ENCODE measurements around the gene CIT. TPM values are rescaled to one million over a fixed set of nuclear protein-coding genes. Genes with fewer than 3 reads are reported as not detected.

CIT gene
- total RNA-seq, 2 donors from 2014 or later = 64.2 to 88.1 TPM

- Mint-ChIP-seq H3K4me1 (no peaks in the 10 kb centered on the region), H3K27ac (no peak overlapping the region), H3K9me3 (peaks cover 2% of the 10 kb centered on the region), H3K36me3 (ENCODE audit: low read depth) (peaks cover 9% of the 10 kb centered on the region), H3K27me3 (no peaks in the 10 kb centered on the region), H3K4me3 (no peak overlapping the region)
- no peak for ATAC-seq (replicated peaks)
These were observed 118.9 kb downstream of the CIT start for GRCh38 chr12:119758234-119758633.

DNA sequence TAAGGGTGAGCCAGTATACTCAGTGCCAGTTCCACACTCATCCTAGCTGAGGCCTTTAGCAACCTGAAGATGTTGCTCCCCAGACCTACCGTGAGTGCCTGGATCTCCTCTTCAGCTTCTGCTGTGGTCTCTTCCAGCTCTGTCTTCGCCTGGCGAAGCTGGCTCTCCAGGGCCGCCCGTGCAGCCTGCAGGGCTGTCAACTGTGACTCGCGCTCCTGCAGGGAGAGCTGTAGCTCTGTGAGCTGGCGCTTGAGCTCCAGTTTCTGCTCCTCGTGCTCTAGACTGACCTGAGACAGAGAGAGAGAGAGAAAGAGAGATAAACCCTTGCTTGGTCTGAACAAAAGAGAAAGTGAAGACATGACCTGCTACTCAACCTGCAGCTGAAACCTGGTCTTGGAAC lies 125.2 kb downstream of the CIT start:
- ATAC-seq (replicated peaks) = no peak
- Mint-ChIP-seq H3K4me3 (no peak overlapping the region), H3K36me3 (ENCODE audit: low read depth) (no peaks in the 10 kb centered on the region), H3K4me1 (no peaks in the 10 kb centered on the region), H3K9me3 (no peaks in the 10 kb centered on the region), H3K27ac (no peak overlapping the region), H3K27me3 (no peaks in the 10 kb centered on the region)

- peaks cover 7% of the 10 kb centered on the region for H3K9me3 Mint-ChIP-seq
- H3K27ac Mint-ChIP-seq = no peak overlapping the region
- no peaks in the 10 kb centered on the region for H3K27me3 Mint-ChIP-seq
- H3K4me1 Mint-ChIP-seq = no peaks in the 10 kb centered on the region
- peaks cover 5% of the 10 kb centered on the region for H3K36me3 Mint-ChIP-seq (ENCODE audit: low read depth)
- no peak overlapping the region for H3K4me3 Mint-ChIP-seq
- ATAC-seq (replicated peaks) = no peak
These were observed 127.5 kb downstream of the CIT start for GRCh38 chr12:119749666-119750065.

DNA sequence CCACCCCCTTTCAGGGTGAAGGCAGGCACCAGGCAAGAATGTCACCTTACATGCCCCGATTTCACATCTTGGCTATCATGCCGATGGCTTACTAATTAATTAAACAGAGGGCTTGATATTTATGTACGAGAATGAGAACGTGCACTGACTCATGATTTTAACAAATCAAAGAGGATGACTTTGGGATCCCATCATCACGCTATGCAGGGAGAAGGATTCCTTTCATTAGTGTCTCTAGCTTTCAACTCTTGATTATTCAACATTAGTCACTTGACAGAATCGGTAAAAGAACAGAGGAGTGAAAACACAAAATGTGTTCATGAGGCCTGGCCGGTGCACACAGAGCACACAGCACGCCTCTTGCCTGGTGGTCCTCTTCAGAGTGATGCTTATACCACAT lies 128.6 kb downstream of the CIT start:
- no peaks in the 10 kb centered on the region for H3K4me1 Mint-ChIP-seq
- ATAC-seq (replicated peaks) = no peak
- peaks cover 16% of the 10 kb centered on the region for H3K9me3 Mint-ChIP-seq
- no peak overlapping the region for H3K4me3 Mint-ChIP-seq
- no peaks in the 10 kb centered on the region for H3K27me3 Mint-ChIP-seq
- peaks cover 16% of the 10 kb centered on the region for H3K36me3 Mint-ChIP-seq (ENCODE audit: low read depth)
- H3K27ac Mint-ChIP-seq = no peak overlapping the region

GRCh38 chr12:119746169-119746568 lies 131.0 kb downstream of the CIT start:
- peaks cover 22% of the 10 kb centered on the region for H3K9me3 Mint-ChIP-seq
- no peak for ATAC-seq (replicated peaks)
- H3K36me3 Mint-ChIP-seq (ENCODE audit: low read depth) = peaks cover 24% of the 10 kb centered on the region
- no peaks in the 10 kb centered on the region for H3K4me1 Mint-ChIP-seq
- no peak overlapping the region for H3K4me3 Mint-ChIP-seq
- no peak overlapping the region for H3K27ac Mint-ChIP-seq
- no peaks in the 10 kb centered on the region for H3K27me3 Mint-ChIP-seq

DNA sequence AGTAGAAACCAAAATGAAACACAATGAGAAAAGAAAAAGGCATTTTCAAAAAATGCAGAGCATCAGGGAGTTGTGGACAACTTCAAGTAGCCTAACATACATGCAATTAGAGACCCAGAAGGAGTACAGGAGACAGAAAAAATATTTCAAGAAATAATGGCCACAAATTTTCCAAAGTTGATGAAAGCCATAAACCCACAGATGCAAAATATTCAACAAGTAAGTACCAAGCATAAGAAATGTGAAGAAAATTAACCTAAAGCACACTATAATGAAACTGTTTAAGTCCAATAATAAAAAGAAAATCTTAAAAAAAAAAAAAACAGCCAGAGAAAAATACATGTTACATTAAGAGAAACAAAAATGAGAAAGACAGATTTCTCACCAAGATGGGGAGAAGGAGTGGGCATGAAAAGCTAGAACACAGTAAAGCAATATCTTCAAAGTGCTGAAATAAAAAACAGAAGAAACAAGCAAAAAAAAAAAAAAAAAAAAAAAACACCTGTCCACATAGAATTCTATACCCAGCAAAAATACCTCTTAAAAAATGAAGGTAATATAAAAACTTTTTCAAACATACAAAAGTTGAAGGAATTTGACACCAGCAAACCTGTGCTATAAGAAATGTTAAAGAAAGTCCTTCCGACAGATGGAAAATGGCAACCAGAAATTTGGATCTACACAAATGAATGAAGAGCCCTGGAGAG lies 132.1 kb downstream of the CIT start:
- Mint-ChIP-seq H3K4me1 (no peaks in the 10 kb centered on the region), H3K4me3 (no peak overlapping the region), H3K36me3 (ENCODE audit: low read depth) (peaks cover 24% of the 10 kb centered on the region)

DNA sequence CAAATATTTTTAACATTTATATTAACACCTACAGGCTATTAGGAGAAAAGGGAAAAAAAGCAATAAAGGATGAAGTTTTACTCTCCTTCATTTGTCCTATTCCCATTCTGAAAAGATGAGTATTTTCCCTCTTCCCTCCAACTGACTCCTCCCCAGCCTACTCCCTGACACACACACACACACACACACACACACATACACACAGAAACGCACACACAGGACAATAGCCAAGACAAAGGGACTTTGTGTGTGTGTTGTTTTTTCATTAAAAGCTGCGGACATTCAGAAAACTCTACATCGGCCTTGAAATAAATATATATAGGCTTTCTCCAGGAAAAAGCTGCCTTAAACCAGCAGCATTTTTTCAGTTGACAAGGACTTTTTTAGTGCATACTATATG lies 134.4 kb downstream of the CIT start:
- H3K4me1 Mint-ChIP-seq = no peaks in the 10 kb centered on the region
- no peak for ATAC-seq (replicated peaks)
- no peak overlapping the region for H3K27ac Mint-ChIP-seq
- peaks cover 22% of the 10 kb centered on the region for H3K9me3 Mint-ChIP-seq
- peaks cover 24% of the 10 kb centered on the region for H3K36me3 Mint-ChIP-seq (ENCODE audit: low read depth)
- H3K27me3 Mint-ChIP-seq = no peaks in the 10 kb centered on the region
- H3K4me3 Mint-ChIP-seq = no peak overlapping the region

More for the DNA sequence above, 132.1 kb downstream of the CIT start:
- Mint-ChIP-seq H3K27me3 (no peaks in the 10 kb centered on the region), H3K27ac (no peak overlapping the region), H3K9me3 (peaks cover 22% of the 10 kb centered on the region)
- ATAC-seq (replicated peaks) = no peak

- Mint-ChIP-seq H3K27me3 (no peaks in the 10 kb centered on the region), H3K9me3 (peaks cover 22% of the 10 kb centered on the region), H3K4me3 (no peak overlapping the region), H3K36me3 (ENCODE audit: low read depth) (peaks cover 24% of the 10 kb centered on the region), H3K27ac (no peak overlapping the region), H3K4me1 (no peaks in the 10 kb centered on the region)
- ATAC-seq (replicated peaks) = no peak
These were observed 136.3 kb downstream of the CIT start for GRCh38 chr12:119740830-119741229.

GRCh38 chr12:119735079-119735478 lies 142.0 kb downstream of the CIT start:
- H3K27me3 Mint-ChIP-seq = no peaks in the 10 kb centered on the region
- peaks cover 6% of the 10 kb centered on the region for H3K36me3 Mint-ChIP-seq (ENCODE audit: low read depth)
- H3K4me1 Mint-ChIP-seq = no peaks in the 10 kb centered on the region
- no peak for ATAC-seq (replicated peaks)
- H3K4me3 Mint-ChIP-seq = no peak overlapping the region
- H3K9me3 Mint-ChIP-seq = no peaks in the 10 kb centered on the region
- no peak overlapping the region for H3K27ac Mint-ChIP-seq

GRCh38 chr12:119730381-119730780 lies 146.7 kb downstream of the CIT start:
- H3K27me3 Mint-ChIP-seq = no peaks in the 10 kb centered on the region
- H3K36me3 Mint-ChIP-seq (ENCODE audit: low read depth) = peaks cover 6% of the 10 kb centered on the region
- no peak overlapping the region for H3K4me3 Mint-ChIP-seq
- H3K4me1 Mint-ChIP-seq = no peaks in the 10 kb centered on the region
- no peak for ATAC-seq (replicated peaks)
- H3K27ac Mint-ChIP-seq = no peak overlapping the region
- no peaks in the 10 kb centered on the region for H3K9me3 Mint-ChIP-seq

DNA sequence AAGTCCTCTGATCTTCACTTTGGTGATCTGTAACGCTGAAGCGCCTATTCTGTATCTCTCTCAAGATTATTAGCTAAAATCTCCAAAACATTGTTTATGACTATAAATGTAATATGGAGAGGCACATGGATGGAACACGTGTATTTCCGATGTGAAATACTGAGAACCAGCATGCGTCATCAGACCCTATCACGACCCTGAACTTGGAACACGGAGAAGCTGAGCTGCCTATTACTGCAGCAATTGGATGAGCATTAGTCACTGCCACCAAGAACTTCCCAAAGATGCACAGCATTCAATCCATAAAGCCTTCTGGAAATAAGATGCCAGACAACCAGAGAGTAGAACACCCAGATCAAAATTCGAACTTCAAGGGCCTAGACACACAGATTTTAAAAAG lies 147.2 kb downstream of the CIT start:
- H3K9me3 Mint-ChIP-seq = no peaks in the 10 kb centered on the region
- no peaks in the 10 kb centered on the region for H3K4me1 Mint-ChIP-seq
- H3K27me3 Mint-ChIP-seq = no peaks in the 10 kb centered on the region
- no peak for ATAC-seq (replicated peaks)
- H3K4me3 Mint-ChIP-seq = no peak overlapping the region
- H3K27ac Mint-ChIP-seq = no peak overlapping the region
- peaks cover 6% of the 10 kb centered on the region for H3K36me3 Mint-ChIP-seq (ENCODE audit: low read depth)

- ATAC-seq (replicated peaks) = no peak
These were observed 148.7 kb downstream of the CIT start for GRCh38 chr12:119728444-119728745.

DNA sequence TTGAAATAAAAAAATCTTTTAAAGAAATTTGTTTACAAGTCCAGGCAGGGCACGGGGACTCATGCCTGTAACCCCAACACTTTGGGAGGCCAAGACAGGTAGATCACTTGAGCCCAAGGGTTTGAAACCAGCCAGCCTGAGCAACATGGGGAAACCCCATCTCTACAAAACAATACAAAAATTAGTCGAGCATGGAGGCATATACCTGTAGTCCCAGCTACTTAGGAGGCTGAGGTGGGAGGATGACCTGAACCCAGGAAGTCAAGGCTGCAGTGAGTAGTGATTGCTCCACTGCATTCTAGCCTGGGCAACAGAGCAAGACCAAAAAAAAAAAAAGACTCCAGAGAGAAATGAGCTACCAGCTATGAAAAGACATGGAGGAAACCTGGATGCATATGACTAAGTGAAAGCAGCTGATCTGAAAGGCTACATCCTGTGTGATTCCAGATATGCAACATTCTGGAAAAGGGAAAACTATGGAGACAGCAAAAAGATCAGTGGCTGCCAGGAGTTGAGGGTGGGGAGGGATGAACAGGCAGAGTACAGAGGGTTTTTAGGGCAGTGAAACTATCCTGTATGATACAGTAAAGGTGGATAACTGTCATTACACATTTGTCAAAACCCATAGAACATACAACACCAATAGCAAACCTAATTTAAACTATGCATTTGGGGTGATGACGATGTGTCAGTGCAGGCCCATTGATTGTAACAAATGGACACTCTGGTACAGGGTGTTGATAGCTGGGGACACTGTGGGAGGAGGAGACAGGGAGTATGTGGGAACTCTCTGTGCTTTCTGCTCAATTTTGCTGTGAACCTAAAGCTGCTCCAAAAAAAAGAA lies 149.3 kb downstream of the CIT start:
- Mint-ChIP-seq H3K27ac (no peak overlapping the region), H3K27me3 (no peaks in the 10 kb centered on the region), H3K36me3 (ENCODE audit: low read depth) (no peaks in the 10 kb centered on the region), H3K4me1 (no peaks in the 10 kb centered on the region), H3K9me3 (no peaks in the 10 kb centered on the region), H3K4me3 (no peak overlapping the region)
- ATAC-seq (replicated peaks) = no peak

More at GRCh38 chr12:119728444-119728745, 148.7 kb downstream of the CIT start:
- Mint-ChIP-seq H3K27ac (no peak overlapping the region), H3K4me3 (no peak overlapping the region), H3K27me3 (no peaks in the 10 kb centered on the region), H3K9me3 (no peaks in the 10 kb centered on the region), H3K36me3 (ENCODE audit: low read depth) (no peaks in the 10 kb centered on the region), H3K4me1 (no peaks in the 10 kb centered on the region)

- no peaks in the 10 kb centered on the region for H3K36me3 Mint-ChIP-seq (ENCODE audit: low read depth)
- no peaks in the 10 kb centered on the region for H3K9me3 Mint-ChIP-seq
- no peak overlapping the region for H3K27ac Mint-ChIP-seq
- no peak for ATAC-seq (replicated peaks)
- no peak overlapping the region for H3K4me3 Mint-ChIP-seq
- H3K27me3 Mint-ChIP-seq = no peaks in the 10 kb centered on the region
- H3K4me1 Mint-ChIP-seq = no peaks in the 10 kb centered on the region
These were observed 151.6 kb downstream of the CIT start for GRCh38 chr12:119725523-119725922.

DNA sequence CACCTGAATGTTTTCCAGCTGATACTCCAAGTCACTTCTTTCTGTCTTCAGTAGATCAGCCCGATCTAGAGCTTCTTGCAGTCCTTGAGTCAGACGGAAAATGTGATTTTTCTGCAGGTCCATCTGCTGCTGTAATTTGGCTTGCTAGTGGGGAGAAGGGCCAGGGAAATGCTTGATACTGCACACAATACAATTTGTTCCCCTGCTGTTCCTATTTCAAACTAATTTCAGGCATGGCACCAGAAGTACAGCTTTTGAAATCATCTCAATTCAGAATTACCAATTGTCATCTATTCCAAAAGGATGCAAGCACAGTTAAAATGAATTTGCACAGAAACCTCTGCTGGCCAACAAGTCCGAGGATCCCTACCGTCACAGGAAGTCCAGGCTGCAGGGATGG lies 155.8 kb downstream of the CIT start:
- Mint-ChIP-seq H3K4me1 (no peaks in the 10 kb centered on the region), H3K27me3 (no peaks in the 10 kb centered on the region), H3K36me3 (ENCODE audit: low read depth) (peaks cover 8% of the 10 kb centered on the region), H3K27ac (no peak overlapping the region), H3K9me3 (no peaks in the 10 kb centered on the region), H3K4me3 (no peak overlapping the region)
- no peak for ATAC-seq (replicated peaks)
